Stimulated activated CD4-positive, alpha-beta T cell treated with anti-CD3 and anti-CD28 coated beads, Interleukin-12 subunit alpha, Interleukin-12 subunit beta, amount 100 ng/mL, for 24 hours (primary cell): ENCODE results near the gene CSNK1E.

Experiments used
- DNase-seq, 2 experiments: peaks; one replicate each; pipeline ENCODE4 v3.0.0-alpha.2; 2020; ENCODE audit warnings: low read depth in 2 of 2

Gene CSNK1E

GRCh38 chr22:38249803-38250642 lies 67.2 kb downstream of the CSNK1E start:
- no peak for DNase-seq

GRCh38 chr22:38249301-38249700 lies 67.9 kb downstream of the CSNK1E start:
- no peak for DNase-seq

GRCh38 chr22:38248280-38248679 lies 69.0 kb downstream of the CSNK1E start:
- no peak for DNase-seq

- no peak for DNase-seq
Observed at GRCh38 chr22:38247713-38248112, 69.5 kb downstream of the CSNK1E start.

- DNase-seq, result no peak
Observed at GRCh38 chr22:38246692-38247091, 70.5 kb downstream of the CSNK1E start.

GRCh38 chr22:38246046-38246658 lies 71.1 kb downstream of the CSNK1E start:
- no peak for DNase-seq

- DNase-seq, result no peak
Observed at GRCh38 chr22:38244106-38244505, 73.1 kb downstream of the CSNK1E start.

- DNase-seq, result no peak
Observed at GRCh38 chr22:38243007-38243765, 74.0 kb downstream of the CSNK1E start.

- DNase-seq, result no peak
Observed at GRCh38 chr22:38240734-38241252, 76.4 kb downstream of the CSNK1E start.
